ENCODE measurements around the gene PIAS4. TPM values are rescaled to one million over a fixed set of nuclear protein-coding genes. Genes with fewer than 3 reads are reported as not detected.

PIAS4 gene
- total RNA-seq, 2 experiments from 2014 or later: 23.0 to 37.3 TPM

GRCh38 chr19:4077800-4078684 lies 70.5 kb downstream of the PIAS4 start:
- peak overlapping the region; percentile 75 for H3K27ac Mint-ChIP-seq

GRCh38 chr19:4080473-4080872 lies 72.9 kb downstream of the PIAS4 start:
- ChIA-PET POLR2A (no interaction called here), CTCF (interaction anchor here (0.6 kb wide), 1 partner anchor 122 kb away, joined by 3 read pairs; no protein-coding TSS in a partner anchor)
- intact Hi-C loops (cut with DNase I, micrococcal nuclease): no loop called here
- H3K27ac Mint-ChIP-seq: no peak overlapping the region
- no peaks in the 10 kb centered on the region for H3K9me3 Mint-ChIP-seq (ENCODE audit: low read depth)
- ATAC-seq (no peak), DNase-seq (no peak)
- H3K36me3 Mint-ChIP-seq (ENCODE audit: low read depth): no peaks in the 10 kb centered on the region
- no peaks in the 10 kb centered on the region for H3K27me3 Mint-ChIP-seq
- H3K4me3 Mint-ChIP-seq: no peak overlapping the region
- H3K4me1 Mint-ChIP-seq: peaks cover 42% of the 10 kb centered on the region

More at GRCh38 chr19:4077800-4078684, 70.5 kb downstream of the PIAS4 start:
- POLR2A ChIA-PET: interaction anchor here (0.6 kb wide), 1 partner anchor 1237 kb away, joined by 3 read pairs; the partner anchor contains the start of gene ZNF555
- Mint-ChIP-seq H3K4me1 (peaks cover 33% of the 10 kb centered on the region), H3K9me3 (ENCODE audit: low read depth) (no peaks in the 10 kb centered on the region), H3K4me3 (peak overlapping the region; percentile 54), H3K36me3 (ENCODE audit: low read depth) (no peaks in the 10 kb centered on the region), H3K27me3 (no peaks in the 10 kb centered on the region)
- DNase-seq (peak; percentile 80), ATAC-seq (peak; percentile 59)
- intact Hi-C loops (cut with DNase I, micrococcal nuclease): loop anchor here in 1 of 2 experiments (1.0 kb wide), 1 partner anchor 10 kb away; no protein-coding TSS in a partner anchor
- CTCF ChIA-PET: interaction anchor here (0.6 kb wide), 1 partner anchor 93 kb away, joined by 3 read pairs; no protein-coding TSS in a partner anchor

- peaks cover 48% of the 10 kb centered on the region for H3K4me1 Mint-ChIP-seq
- CTCF ChIA-PET: no interaction called here
- no peak for ATAC-seq
Observed at GRCh38 chr19:4081441-4082129, 74.0 kb downstream of the PIAS4 start.

GRCh38 chr19:4082172-4082571 lies 74.6 kb downstream of the PIAS4 start:
- Mint-ChIP-seq H3K4me3 (no peak overlapping the region), H3K4me1 (peaks cover 43% of the 10 kb centered on the region), H3K27me3 (no peaks in the 10 kb centered on the region), H3K9me3 (ENCODE audit: low read depth) (no peaks in the 10 kb centered on the region), H3K36me3 (ENCODE audit: low read depth) (no peaks in the 10 kb centered on the region), H3K27ac (no peak overlapping the region)
- DNase-seq (no peak), ATAC-seq (no peak)
- POLR2A ChIA-PET: no interaction called here
- CTCF ChIA-PET: no interaction called here
- intact Hi-C loops (cut with DNase I, micrococcal nuclease): no loop called here

More at GRCh38 chr19:4081441-4082129, 74.0 kb downstream of the PIAS4 start:
- Mint-ChIP-seq H3K36me3 (ENCODE audit: low read depth) (no peaks in the 10 kb centered on the region), H3K4me3 (no peak overlapping the region), H3K9me3 (ENCODE audit: low read depth) (no peaks in the 10 kb centered on the region), H3K27me3 (no peaks in the 10 kb centered on the region), H3K27ac (no peak overlapping the region)
- POLR2A ChIA-PET: no interaction called here
- DNase-seq: no peak
- intact Hi-C loops (cut with DNase I, micrococcal nuclease): no loop called here

- peak overlapping the region; percentile 78 for H3K27ac Mint-ChIP-seq
- CTCF ChIA-PET: interaction anchor here (0.7 kb wide), 1 partner anchor 98 kb away, joined by 3 read pairs; no protein-coding TSS in a partner anchor
- peak; percentile 67 for DNase-seq
- no peak overlapping the region for H3K4me3 Mint-ChIP-seq
- POLR2A ChIA-PET: no interaction called here
- no peaks in the 10 kb centered on the region for H3K36me3 Mint-ChIP-seq (ENCODE audit: low read depth)
- H3K27me3 Mint-ChIP-seq: no peaks in the 10 kb centered on the region
- no peaks in the 10 kb centered on the region for H3K9me3 Mint-ChIP-seq (ENCODE audit: low read depth)
- ATAC-seq: peak; percentile 53
- intact Hi-C loops (cut with DNase I, micrococcal nuclease): no loop called here
- H3K4me1 Mint-ChIP-seq: peaks cover 49% of the 10 kb centered on the region
Observed at GRCh38 chr19:4083677-4084546, 76.4 kb downstream of the PIAS4 start.

- Mint-ChIP-seq H3K4me3 (no peak overlapping the region), H3K9me3 (ENCODE audit: low read depth) (no peaks in the 10 kb centered on the region), H3K4me1 (peaks cover 51% of the 10 kb centered on the region), H3K27me3 (no peaks in the 10 kb centered on the region), H3K27ac (peak overlapping the region; percentile 78), H3K36me3 (ENCODE audit: low read depth) (peaks cover 2% of the 10 kb centered on the region)
- ChIA-PET CTCF (no interaction called here), POLR2A (no interaction called here)
- ATAC-seq: no peak
- DNase-seq: no peak
- intact Hi-C loops (cut with DNase I, micrococcal nuclease): no loop called here
Observed at GRCh38 chr19:4084547-4084877, 77.0 kb downstream of the PIAS4 start.

- DNase-seq (no peak), ATAC-seq (no peak)
- Mint-ChIP-seq H3K9me3 (ENCODE audit: low read depth) (no peaks in the 10 kb centered on the region), H3K36me3 (ENCODE audit: low read depth) (peaks cover 9% of the 10 kb centered on the region), H3K4me3 (no peak overlapping the region), H3K27ac (peak overlapping the region; percentile 47), H3K27me3 (no peaks in the 10 kb centered on the region), H3K4me1 (peaks cover 55% of the 10 kb centered on the region)
- intact Hi-C loops (cut with DNase I, micrococcal nuclease): no loop called here
- ChIA-PET POLR2A (no interaction called here), CTCF (interaction anchor here (0.7 kb wide), 2 partner anchors 326 to 968 kb away, joined by 3 to 4 read pairs; no protein-coding TSS in a partner anchor)
Observed at GRCh38 chr19:4086411-4086867, 78.9 kb downstream of the PIAS4 start.

- no peaks in the 10 kb centered on the region for H3K27me3 Mint-ChIP-seq
- H3K27ac Mint-ChIP-seq: peak overlapping the region; percentile 76
- no peaks in the 10 kb centered on the region for H3K9me3 Mint-ChIP-seq (ENCODE audit: low read depth)
- H3K4me1 Mint-ChIP-seq: peaks cover 53% of the 10 kb centered on the region
- ChIA-PET POLR2A (no interaction called here), CTCF (interaction anchor here (0.7 kb wide), 1 partner anchor 21 kb away, joined by 3 read pairs; no protein-coding TSS in a partner anchor)
- ATAC-seq (no peak), DNase-seq (no peak)
- H3K4me3 Mint-ChIP-seq: peak overlapping the region; percentile 76
- intact Hi-C loops (cut with DNase I, micrococcal nuclease): no loop called here
- peaks cover 10% of the 10 kb centered on the region for H3K36me3 Mint-ChIP-seq (ENCODE audit: low read depth)
Observed at GRCh38 chr19:4087787-4088679, 80.5 kb downstream of the PIAS4 start.

- Mint-ChIP-seq H3K27ac (peak overlapping the region; percentile 93), H3K4me3 (peak overlapping the region; percentile 76), H3K9me3 (ENCODE audit: low read depth) (no peaks in the 10 kb centered on the region), H3K4me1 (peaks cover 45% of the 10 kb centered on the region), H3K36me3 (ENCODE audit: low read depth) (peaks cover 17% of the 10 kb centered on the region), H3K27me3 (no peaks in the 10 kb centered on the region)
- POLR2A ChIA-PET: interaction anchor here (0.6 kb wide), 1 partner anchor 20 kb away, joined by 5 read pairs; no protein-coding TSS in a partner anchor
- peak; percentile 55 for ATAC-seq
- intact Hi-C loops (cut with DNase I, micrococcal nuclease): loop anchor here in 1 of 2 experiments (1.0 kb wide), 1 partner anchor 22 kb away; no protein-coding TSS in a partner anchor
- no peak for DNase-seq
- CTCF ChIA-PET: interaction anchor here (1.6 kb wide), 1 partner anchor 52 kb away, joined by 4 read pairs; no protein-coding TSS in a partner anchor
Observed at GRCh38 chr19:4088975-4089374, 81.4 kb downstream of the PIAS4 start.
